SK-N-SH (cell line): ENCODE data around the gene HTRA2. TPM values are rescaled to one million over a fixed set of nuclear protein-coding genes. Genes with fewer than 3 reads are reported as not detected.
A peak's percentile ranks its signal among the peaks of the same experiment; 100 is the strongest.

Experiments
- CTCF ChIA-PET: fragments of 300-600, 350-600 bp; formaldehyde crosslinking; extraction: SDS; loops from one replicate; lab custom pipeline; 2021; lab: Yijun Ruan, JAX
- POLR2A ChIA-PET: fragments of 350-600 bp; sonication (Branson Sonifier 250); formaldehyde crosslinking; extraction: SDS; loops from one replicate; lab custom pipeline; 2020; ENCODE audit warnings: antibody characterized with exemption, inconsistent platforms; lab: Yijun Ruan, JAX
- DNase-seq: peaks from one replicate; pipeline ENCODE4 v3.0.0; 2012
- H2AFZ ChIP-seq: fragments of 200-600 bp; sonication (generic); 2 replicates; pipeline ENCODE4 v1.8.1; 2016; ENCODE audit warnings: antibody characterized with exemption, mild to moderate bottlenecking, low read depth
- H3F3A ChIP-seq: fragments of 200-600 bp; sonication (generic); replicated peaks from 2 replicates; pipeline ENCODE3; 2016; ENCODE audit warnings: antibody characterized with exemption, mild to moderate bottlenecking; ENCODE audit not compliant: insufficient read depth
- H3K27ac ChIP-seq, 2 experiments: fragments of 200-500 bp in 1 of 2; fragments of 200-600 bp in 1 of 2; sonication (Bioruptor generic) in 1 of 2; sonication (generic), shearing (Covaris generic) in 1 of 2; 2 replicates each; pipeline versions ENCODE4 v1.5.1 to v1.6.1; 2014 to 2016; ENCODE audit warnings: low read depth in 2 of 2, inconsistent platforms in 1 of 2, low read length in 1 of 2, mild to moderate bottlenecking in 1 of 2, mixed read lengths in 1 of 2
- H3K27me3 ChIP-seq: fragments of 200-600 bp; sonication (generic), shearing (Covaris generic); 2 replicates; pipeline ENCODE4 v1.6.1; 2016; ENCODE audit warnings: mixed run types; ENCODE audit not compliant: insufficient read depth
- H3K36me3 ChIP-seq, 2 experiments: fragments of 200-500 bp in 1 of 2; fragments of 200-600 bp in 1 of 2; sonication (Bioruptor generic) in 1 of 2; sonication (generic) in 1 of 2; replicated peaks in 1 of 2; 2 replicates each; pipeline versions ENCODE3 to v1.5.1; 2014 to 2016; ENCODE audit warnings: low read length in 1 of 2, mild to moderate bottlenecking in 1 of 2; ENCODE audit not compliant: insufficient read depth in 2 of 2, control insufficient read depth in 1 of 2
- H3K4me1 ChIP-seq, 2 experiments: fragments of 200-500 bp in 1 of 2; fragments of 200-600 bp in 1 of 2; sonication (Bioruptor generic) in 1 of 2; sonication (generic), shearing (Covaris generic) in 1 of 2; 2 replicates each; pipeline versions ENCODE4 v1.5.1 to v1.6.1; 2014 to 2016; ENCODE audit warnings: low read depth in 1 of 2, low read length in 1 of 2, mixed run types in 1 of 2; ENCODE audit not compliant: insufficient read depth in 2 of 2, control insufficient read depth in 1 of 2
- H3K4me2 ChIP-seq: fragments of 200-600 bp; sonication (generic), shearing (Covaris generic); 2 replicates; pipeline ENCODE4 v1.6.1; 2017; ENCODE audit warnings: mixed run types
- H3K4me3 ChIP-seq, 2 experiments: fragments of 200-500 bp in 1 of 2; fragments of 200-600 bp in 1 of 2; sonication (Bioruptor generic) in 1 of 2; sonication (generic), shearing (Covaris generic) in 1 of 2; 2 replicates each; pipeline versions ENCODE4 v1.5.1 to v1.8.1; 2014 to 2016; ENCODE audit warnings: low read depth in 2 of 2, inconsistent platforms in 1 of 2, low read length in 1 of 2, mild to moderate bottlenecking in 1 of 2, mixed read lengths in 1 of 2, moderate library complexity in 1 of 2
- H3K79me2 ChIP-seq: fragments of 200-600 bp; sonication (generic); 2 replicates; pipeline ENCODE4 v1.8.1; 2017; ENCODE audit warnings: mild to moderate bottlenecking; ENCODE audit not compliant: insufficient read depth
- H3K9ac ChIP-seq: fragments of 200-600 bp; sonication (generic); 2 replicates; pipeline ENCODE4 v1.6.1; 2017; ENCODE audit warnings: mixed run types
- H3K9me2 ChIP-seq: fragments of 200-600 bp; sonication (generic); 2 replicates; pipeline ENCODE4 v1.6.1; 2017; ENCODE audit warnings: mixed run types
- H3K9me3 ChIP-seq: fragments of 200-600 bp; sonication (generic); 2 replicates; pipeline ENCODE4 v1.6.1; 2017; ENCODE audit warnings: mixed run types, mild to moderate bottlenecking, moderate library complexity
- H4K20me1 ChIP-seq: fragments of 200-600 bp; sonication (generic); 2 replicates; pipeline ENCODE4 v1.6.1; 2017; ENCODE audit warnings: mild to moderate bottlenecking, mixed run types; ENCODE audit not compliant: insufficient read depth
- CHD2 ChIP-seq: fragments of 150-350 bp; IDR thresholded peaks from 2 replicates; pipeline ENCODE4 v1.6.1; 2018; ENCODE audit warnings: low read length; ENCODE audit not compliant: partially characterized antibody
- ELF1 ChIP-seq: IDR thresholded peaks from 2 replicates; pipeline ENCODE4 v1.4.0; 2012
- EP300 ChIP-seq, 2 experiments: IDR thresholded peaks; 2 replicates each; pipeline versions ENCODE4 v1.4.0 to v1.6.1; 2012; ENCODE audit warnings: borderline replicate concordance in 1 of 2, low read depth in 1 of 2, low read length in 1 of 2
- EZH2phosphoT487 ChIP-seq: fragments of 200-600 bp; sonication (generic); IDR thresholded peaks from 2 replicates; pipeline ENCODE4 v1.6.1; 2017; ENCODE audit warnings: low read depth, mixed run types, mild to moderate bottlenecking, antibody characterized with exemption, moderate library complexity, borderline replicate concordance
- FOSL2 ChIP-seq: IDR thresholded peaks from 2 replicates; pipeline ENCODE4 v1.4.0; 2012; ENCODE audit warnings: low read depth, mild to moderate bottlenecking, moderate library complexity, borderline replicate concordance
- FOXM1 ChIP-seq: IDR thresholded peaks from 2 replicates; pipeline ENCODE4 v1.4.0; 2012; ENCODE audit warnings: low read depth, mild to moderate bottlenecking
- GABPA ChIP-seq: IDR thresholded peaks from 2 replicates; pipeline ENCODE4 v1.4.0; 2012; ENCODE audit warnings: low read depth, mild to moderate bottlenecking
- GATA2 ChIP-seq: sonication (generic); formaldehyde crosslinking; IDR thresholded peaks from 2 replicates; pipeline ENCODE4 v1.5.0; 2020; ENCODE audit warnings: mild to moderate bottlenecking, missing genetic modification reagents
- MEF2A ChIP-seq: IDR thresholded peaks from 2 replicates; pipeline ENCODE4 v1.4.0; 2012; ENCODE audit warnings: low read depth, borderline replicate concordance
- NFIC ChIP-seq: IDR thresholded peaks from 2 replicates; pipeline ENCODE4 v1.4.0; 2012; ENCODE audit warnings: borderline replicate concordance
- PBX3 ChIP-seq: IDR thresholded peaks from 2 replicates; pipeline ENCODE4; 2012
- POLR2AphosphoS5 ChIP-seq: IDR thresholded peaks from 2 replicates; pipeline ENCODE4 v1.6.1; 2012; ENCODE audit warnings: low read depth, low read length
- SIN3A ChIP-seq: IDR thresholded peaks from 2 replicates; pipeline ENCODE4 v1.6.1; 2012; ENCODE audit warnings: low read depth, mild to moderate bottlenecking, low read length, moderate library complexity, borderline replicate concordance
- SMC3 ChIP-seq: IDR thresholded peaks from 2 replicates; pipeline ENCODE4 v1.6.1; 2012; ENCODE audit warnings: low read depth, low read length, improper control_type of control experiment
- TAF1 ChIP-seq: IDR thresholded peaks from 2 replicates; pipeline ENCODE4 v1.6.1; 2012; ENCODE audit warnings: low read depth, mild to moderate bottlenecking, low read length, moderate library complexity, borderline replicate concordance
- TCF12 ChIP-seq: IDR thresholded peaks from 2 replicates; pipeline ENCODE4 v1.4.0; 2012
- TEAD4 ChIP-seq: IDR thresholded peaks from 2 replicates; pipeline ENCODE4 v1.4.0; 2012; ENCODE audit warnings: mild to moderate bottlenecking, borderline replicate concordance; ENCODE audit not compliant: insufficient read depth
- YY1 ChIP-seq: IDR thresholded peaks from 2 replicates; pipeline ENCODE4 v1.4.0; 2012; ENCODE audit warnings: low read depth, mild to moderate bottlenecking
- WGBS: methylation state at CpG from one replicate; pipeline ENCODE4 v1.1.6; 2017; ENCODE audit warnings: low lambda C conversion rate; 5-methylcytosine and 5-hydroxymethylcytosine counted together
- polyA plus RNA-seq, 3 experiments: library from polyadenylated mRNA; depleted of rRNA; stranded (reverse); fragments of >200 nt; gene quantifications; 2 replicates each; pipeline ENCODE4 v1.2.3, GENCODE V29; 2012
- TF ChIP-seq, protein P1 (sequence below): IDR thresholded peaks from 2 replicates; pipeline ENCODE4 v1.4.0; 2012; ENCODE audit warnings: low read depth
- TF ChIP-seq, protein P2 (sequence below): IDR thresholded peaks from 2 replicates; pipeline ENCODE4 v1.4.0; 2012; ENCODE audit warnings: low read depth, borderline replicate concordance

Gene HTRA2
- polyA plus RNA-seq, 1 of the 3 experiments (the other 2 are of a cell fraction), result 55.7 TPM

DNA sequence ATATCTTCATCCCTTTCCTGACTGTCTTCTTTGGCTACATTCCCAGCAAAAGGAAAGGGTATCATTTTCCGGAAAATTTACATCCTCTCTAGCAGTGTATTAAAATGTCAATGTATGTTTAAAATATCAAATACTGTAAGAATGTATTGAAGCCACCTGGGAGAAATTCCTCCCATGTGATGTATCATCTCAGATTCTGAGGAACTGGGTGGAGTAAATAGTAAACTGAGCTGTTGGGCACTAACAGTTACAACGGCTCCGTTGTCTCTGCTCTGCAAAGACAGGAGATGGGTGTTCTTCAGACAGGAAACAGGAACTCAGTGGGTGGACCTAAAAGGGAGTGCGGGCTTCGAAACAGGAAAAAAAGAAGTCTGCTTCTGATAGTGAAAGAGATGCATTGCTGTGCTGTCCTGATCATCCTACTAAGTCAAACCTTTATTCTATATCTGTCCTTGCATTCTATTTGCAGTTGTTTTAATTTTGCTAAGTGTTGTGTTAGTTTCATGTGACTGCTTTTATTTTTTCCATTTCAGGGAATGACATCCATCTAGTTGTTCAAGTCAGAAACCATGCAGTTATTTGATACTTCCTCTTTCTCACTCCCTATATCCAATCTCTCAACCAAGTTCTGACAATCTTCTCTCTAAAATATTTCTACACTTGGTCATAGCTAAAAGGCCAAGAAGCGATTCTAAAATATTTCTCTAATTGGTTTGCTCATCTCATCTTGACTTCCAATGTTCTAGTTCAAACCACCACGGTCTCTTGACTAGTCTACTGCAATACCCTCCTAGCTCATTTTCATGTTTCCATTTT, 44.2 kb downstream of the HTRA2 start:
- Histone ChIP-seq H3K36me3 (no peaks in the 10 kb centered on the region), H3K9me2 (no peaks in the 10 kb centered on the region), H3K79me2 (no peaks in the 10 kb centered on the region), H2AFZ (peak overlapping the region; percentile 75), H3K4me1 (peaks cover 7 to 21% of the 10 kb centered on the region in 2 experiments), H3K4me3 (peak overlapping the region; percentile 29 to 36; a peak in 2 of 4 replicates), H3K4me2 (peak overlapping the region; percentile 49), H3K9ac (peak overlapping the region; percentile 11; the same call in 1 of the 2 replicates), H3K27me3 (no peaks in the 10 kb centered on the region), H3K27ac (peak overlapping the region; percentile 68 to 82)
- 24% methylated on average over 7 of the region's 7 CpGs for WGBS
- CTCF ChIA-PET, result interaction anchor here (1.0 to 7.3 kb wide), 3 partner anchors 14 to 91 kb away, joined by 3 to 75 read pairs (median 4); partner anchors contain the start of genes CCDC142 and TTC31
- no peak for DNase-seq
- POLR2A ChIA-PET, result no interaction called here
- TF ChIP-seq, protein P1, sequence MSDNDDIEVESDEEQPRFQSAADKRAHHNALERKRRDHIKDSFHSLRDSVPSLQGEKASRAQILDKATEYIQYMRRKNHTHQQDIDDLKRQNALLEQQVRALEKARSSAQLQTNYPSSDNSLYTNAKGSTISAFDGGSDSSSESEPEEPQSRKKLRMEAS, result peak; percentile 65; the same call in 1 of the 2 replicates
- no peak for TF ChIP-seq MEF2A
- peak in 1 of 2 experiments; percentile 22; a peak in 1 of 4 replicates for TF ChIP-seq EP300 (IDR thresholded peaks at IDR 0.05; ENCODE audit: borderline replicate concordance in 1 of 2, low read depth in 1 of 2, low read length in 1 of 2)
- TF ChIP-seq SIN3A, result peak; percentile 66; the same call in 1 of the 2 replicates
- peak; percentile 67 for TF ChIP-seq TCF12
- peak; percentile 80 for TF ChIP-seq GABPA
- peak; percentile 79 for TF ChIP-seq POLR2AphosphoS5
- no peak for TF ChIP-seq GATA2
- peak; percentile 21; the same call in 1 of the 2 replicates for TF ChIP-seq FOSL2
- TF ChIP-seq SMC3, result no peak
- 0 out of 2 replicates have a peak, but pooled peaks have one; percentile 24 for TF ChIP-seq FOXM1
- 0 out of 2 replicates have a peak, but pooled peaks have one; percentile 19 for TF ChIP-seq TEAD4
- TF ChIP-seq TAF1, result peak; percentile 62; the same call in 1 of the 2 replicates
- TF ChIP-seq ELF1, result peak; percentile 52
- peak; percentile 59 for TF ChIP-seq PBX3
- peak; percentile 15; the same call in 1 of the 2 replicates for TF ChIP-seq YY1
- no peak for TF ChIP-seq CHD2
- TF ChIP-seq EZH2phosphoT487, result no peak
- peak; percentile 50; the same call in 1 of the 2 replicates for TF ChIP-seq NFIC
- TF ChIP-seq, protein P2, sequence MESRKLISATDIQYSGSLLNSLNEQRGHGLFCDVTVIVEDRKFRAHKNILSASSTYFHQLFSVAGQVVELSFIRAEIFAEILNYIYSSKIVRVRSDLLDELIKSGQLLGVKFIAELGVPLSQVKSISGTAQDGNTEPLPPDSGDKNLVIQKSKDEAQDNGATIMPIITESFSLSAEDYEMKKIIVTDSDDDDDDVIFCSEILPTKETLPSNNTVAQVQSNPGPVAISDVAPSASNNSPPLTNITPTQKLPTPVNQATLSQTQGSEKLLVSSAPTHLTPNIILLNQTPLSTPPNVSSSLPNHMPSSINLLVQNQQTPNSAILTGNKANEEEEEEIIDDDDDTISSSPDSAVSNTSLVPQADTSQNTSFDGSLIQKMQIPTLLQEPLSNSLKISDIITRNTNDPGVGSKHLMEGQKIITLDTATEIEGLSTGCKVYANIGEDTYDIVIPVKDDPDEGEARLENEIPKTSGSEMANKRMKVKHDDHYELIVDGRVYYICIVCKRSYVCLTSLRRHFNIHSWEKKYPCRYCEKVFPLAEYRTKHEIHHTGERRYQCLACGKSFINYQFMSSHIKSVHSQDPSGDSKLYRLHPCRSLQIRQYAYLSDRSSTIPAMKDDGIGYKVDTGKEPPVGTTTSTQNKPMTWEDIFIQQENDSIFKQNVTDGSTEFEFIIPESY, result no peak
- TF ChIP-seq, all 33 proteins: peak for 14
- no peaks in the 10 kb centered on the region for H4K20me1 ChIP-seq
- no peaks in the 10 kb centered on the region for H3K9me3 ChIP-seq
- H3F3A ChIP-seq, result peaks cover 33% of the 10 kb centered on the region
